ENCODE results near the gene CR1L.
"Not testable (repeated sequence)": the region's sequence is repeated elsewhere in the genome, so short reads cannot be mapped to it uniquely, and the experiment has no call there.

Gene CR1L

GRCh38 chr1:207744000-207744534, 99.1 kb downstream of the CR1L start:
- H3K4me3 ChIP-seq (ENCODE audit: low read depth, low read length) = no peak overlapping the region

GRCh38 chr1:207745285-207745684, 100.4 kb downstream of the CR1L start:
- no peak overlapping the region for H3K4me3 ChIP-seq (ENCODE audit: low read depth, low read length)

- H3K4me3 ChIP-seq (ENCODE audit: low read depth, low read length) = no peak overlapping the region
Measured at GRCh38 chr1:207745839-207746767, 101.2 kb downstream of the CR1L start.

- no peak overlapping the region for H3K4me3 ChIP-seq (ENCODE audit: low read depth, low read length)
Measured at GRCh38 chr1:207747627-207748492, 102.9 kb downstream of the CR1L start.

GRCh38 chr1:207748737-207749528, 104.0 kb downstream of the CR1L start:
- no peak overlapping the region for H3K4me3 ChIP-seq (ENCODE audit: low read depth, low read length)

GRCh38 chr1:207750631-207751305, 105.8 kb downstream of the CR1L start:
- H3K4me3 ChIP-seq (ENCODE audit: low read depth, low read length) = no peak overlapping the region

- not testable (repeated sequence) for H3K4me3 ChIP-seq (ENCODE audit: low read depth, low read length)
Measured at GRCh38 chr1:207751463-207751789, 106.5 kb downstream of the CR1L start.

GRCh38 chr1:207751790-207752455, 107.0 kb downstream of the CR1L start, which contains the start of gene CD46:
TSS of gene CD46 (plus strand) at chr1:207752054. CDS start at chr1:207752213, 159 bp downstream.
- peak within 1 kb of the TSS; percentile 94 for H3K4me3 ChIP-seq (ENCODE audit: low read depth, low read length)

GRCh38 chr1:207752456-207752998, 107.6 kb downstream of the CR1L start:
- H3K4me3 ChIP-seq (ENCODE audit: low read depth, low read length) = peak overlapping the region; percentile 94

- H3K4me3 ChIP-seq (ENCODE audit: low read depth, low read length) = peak overlapping the region; percentile 10
Measured at GRCh38 chr1:207753611-207754010, 108.7 kb downstream of the CR1L start.

GRCh38 chr1:207754011-207754410, 109.1 kb downstream of the CR1L start:
- H3K4me3 ChIP-seq (ENCODE audit: low read depth, low read length) = peak overlapping the region; percentile 10

- H3K4me3 ChIP-seq (ENCODE audit: low read depth, low read length) = no peak overlapping the region
Measured at GRCh38 chr1:207754974-207755700, 110.2 kb downstream of the CR1L start.

GRCh38 chr1:207755846-207756693, 111.1 kb downstream of the CR1L start:
- H3K4me3 ChIP-seq (ENCODE audit: low read depth, low read length) = no peak overlapping the region

- no peak overlapping the region for H3K4me3 ChIP-seq (ENCODE audit: low read depth, low read length)
Measured at GRCh38 chr1:207762622-207763021, 117.7 kb downstream of the CR1L start.

- no peak overlapping the region for H3K4me3 ChIP-seq (ENCODE audit: low read depth, low read length)
Measured at GRCh38 chr1:207763091-207763490, 118.2 kb downstream of the CR1L start.

GRCh38 chr1:207763972-207764371, 119.0 kb downstream of the CR1L start:
- H3K4me3 ChIP-seq (ENCODE audit: low read depth, low read length) = no peak overlapping the region

GRCh38 chr1:207766569-207766968, 121.6 kb downstream of the CR1L start:
- H3K4me3 ChIP-seq (ENCODE audit: low read depth, low read length) = no peak overlapping the region

- H3K4me3 ChIP-seq (ENCODE audit: low read depth, low read length) = not testable (repeated sequence)
Measured at GRCh38 chr1:207770514-207770913, 125.6 kb downstream of the CR1L start.

All from iPS-11a (cell line).